ENCODE results near the gene ART1.
A peak's percentile ranks its signal among the peaks of the same experiment; 100 is the strongest.
"Not testable (repeated sequence)": the region's sequence is repeated elsewhere in the genome, so short reads cannot be mapped to it uniquely, and the experiment has no call there.

The ART1 gene

GRCh38 chr11:3632070-3632660 lies 12.8 kb upstream of the ART1 start:
- no peak for DNase-seq

- no peak for DNase-seq
These were observed 9.1 kb upstream of the ART1 start for GRCh38 chr11:3635641-3636375.

GRCh38 chr11:3637201-3637600 lies 7.7 kb upstream of the ART1 start:
- no peak for DNase-seq

- no peak for DNase-seq
These were observed 6.4 kb upstream of the ART1 start for GRCh38 chr11:3638513-3638912.

- no peak for DNase-seq
These were observed 5.1 kb upstream of the ART1 start for GRCh38 chr11:3639841-3640240.

GRCh38 chr11:3641191-3641590 lies 3.7 kb upstream of the ART1 start:
- DNase-seq, result no peak

GRCh38 chr11:3641701-3642070 lies 3.2 kb upstream of the ART1 start, which contains the start of gene ART5:
Gene ART5 (minus strand): TSS chr11:3641992. CDS start chr11:3641862, 130 bp downstream.
- no peak for DNase-seq

- DNase-seq, result peak; percentile 53
These were observed 2.6 kb upstream of the ART1 start for GRCh38 chr11:3642071-3642951.

GRCh38 chr11:3643102-3643546 lies 1.8 kb upstream of the ART1 start:
- DNase-seq, result not testable (repeated sequence)

GRCh38 chr11:3645552-3645951 lies 624 bp downstream of the ART1 start:
- no peak for DNase-seq

- DNase-seq, result not testable (repeated sequence)
These were observed 3.9 kb downstream of the ART1 start for GRCh38 chr11:3648843-3649242.

GRCh38 chr11:3649374-3649773 lies 4.4 kb downstream of the ART1 start:
- DNase-seq, result not testable (repeated sequence)

GRCh38 chr11:3652514-3652913 lies 7.6 kb downstream of the ART1 start:
- not testable (repeated sequence) for DNase-seq

- DNase-seq, result no peak
These were observed 10.6 kb downstream of the ART1 start for GRCh38 chr11:3655547-3655946.

GRCh38 chr11:3657331-3657730 lies 12.4 kb downstream of the ART1 start:
- DNase-seq, result not testable (repeated sequence)

- no peak for DNase-seq
These were observed 13.3 kb downstream of the ART1 start for GRCh38 chr11:3658252-3658651.

- no peak for DNase-seq
These were observed 14.9 kb downstream of the ART1 start for GRCh38 chr11:3659595-3660515.

GRCh38 chr11:3660960-3661359 lies 16.0 kb downstream of the ART1 start:
- DNase-seq, result no peak

- no peak for DNase-seq
These were observed 17.9 kb downstream of the ART1 start for GRCh38 chr11:3662856-3663255.

GRCh38 chr11:3664032-3664630 lies 19.2 kb downstream of the ART1 start:
- no peak for DNase-seq

- no peak for DNase-seq
These were observed 20.6 kb downstream of the ART1 start for GRCh38 chr11:3665336-3666022.
